B cell (primary cell): ENCODE data around the gene SLC39A8. TPM values are rescaled to one million over a fixed set of nuclear protein-coding genes. Genes with fewer than 3 reads are reported as not detected.

Experiments
- ATAC-seq: fragments of 200-7000 bp; cut with Tn5 transposase; one replicate; pipeline ENCODE4 v1.10.0; 2021; ENCODE audit warnings: low read depth, mild to moderate bottlenecking, moderate number of reproducible peaks, moderate library complexity
- CTCF ChIA-PET: fragments of 350-600 bp; sonication (Branson Sonifier 250); formaldehyde crosslinking; loops from one replicate; lab custom pipeline; 2021; ENCODE audit warnings: antibody characterized with exemption, inconsistent platforms; lab: Charles Lee
- POLR2A ChIA-PET: fragments of 350-600 bp; sonication (Branson Sonifier 250); formaldehyde crosslinking; loops from one replicate; lab custom pipeline; 2021; ENCODE audit warnings: antibody characterized with exemption; lab: Charles Lee
- DNase-seq: peaks from one replicate; pipeline ENCODE4 v3.0.0; 2013
- H2AFZ ChIP-seq: 2 replicates; pipeline ENCODE4 v1.6.1; 2012; ENCODE audit warnings: mild to moderate bottlenecking, low read depth, low read length; ENCODE audit not compliant: insufficient read depth, poor library complexity, severe bottlenecking
- H3K27ac ChIP-seq, 2 donors: 1 replicate in 1 of 2; 2 replicates in 1 of 2; pipeline ENCODE4 v1.5.1; 2012 to 2013; ENCODE audit warnings: low read length in 2 of 2, mild to moderate bottlenecking in 2 of 2, moderate library complexity in 1 of 2
- H3K27me3 ChIP-seq, 4 experiments: fragments of 200-600 bp in 1 of 4; sonication (generic) in 1 of 4; replicated peaks in 1 of 4; 1 replicate in 2 of 4; 2 replicates in 2 of 4; pipeline versions ENCODE4 v1.6.1 to v1.7.0; 2013 to 2016; ENCODE audit warnings: low read length in 3 of 4, mild to moderate bottlenecking in 2 of 4, mixed read lengths in 1 of 4, moderate library complexity in 1 of 4; ENCODE audit not compliant: insufficient read depth in 4 of 4, control insufficient read depth in 3 of 4; ENCODE audit errors: control extremely low read depth in 1 of 4
- H3K36me3 ChIP-seq, 2 experiments: replicated peaks in 1 of 2; 1 replicate in 1 of 2; 2 replicates in 1 of 2; pipeline versions ENCODE4 v1.6.1 to v1.7.1; 2013; ENCODE audit warnings: low read length in 1 of 2; ENCODE audit not compliant: insufficient read depth in 2 of 2, control insufficient read depth in 1 of 2; ENCODE audit errors: control extremely low read depth in 1 of 2, extremely low read depth in 1 of 2
- H3K4me1 ChIP-seq, 2 donors: fragments of 200-600 bp in 1 of 2; sonication (generic) in 1 of 2; 1 replicate in 1 of 2; 2 replicates in 1 of 2; pipeline versions ENCODE4 v1.5.1 to v1.6.1; 2013 to 2017; ENCODE audit warnings: low read length in 2 of 2; ENCODE audit not compliant: control insufficient read depth in 2 of 2, insufficient read depth in 2 of 2
- H3K4me2 ChIP-seq: replicated peaks from 2 replicates; pipeline ENCODE3; 2012; ENCODE audit warnings: mild to moderate bottlenecking, low read depth, low read length; ENCODE audit not compliant: poor library complexity, severe bottlenecking
- H3K4me3 ChIP-seq, 5 experiments: fragments of 200-600 bp in 1 of 5; sonication (generic) in 1 of 5; 1 replicate in 3 of 5; 2 replicates in 2 of 5; pipeline versions ENCODE4 v1.5.1 to v1.7.0; 2011 to 2016; ENCODE audit warnings: low read length in 4 of 5, mild to moderate bottlenecking in 4 of 5, low read depth in 2 of 5, control low read depth in 1 of 5, moderate library complexity in 1 of 5; ENCODE audit not compliant: insufficient read depth in 1 of 5; ENCODE audit errors: control extremely low read depth in 1 of 5, extremely low read depth in 1 of 5
- H3K79me2 ChIP-seq: fragments of 200-600 bp; sonication (generic); one replicate; pipeline ENCODE4 v1.6.0; 2016; ENCODE audit warnings: low read length; ENCODE audit not compliant: control insufficient read depth, insufficient read depth
- H3K9ac ChIP-seq: fragments of 200-600 bp; sonication (generic); 2 replicates; pipeline ENCODE4 v1.6.1; 2017; ENCODE audit warnings: mild to moderate bottlenecking, low read length, moderate library complexity
- H3K9me3 ChIP-seq, 3 donors: one replicate each; pipeline versions ENCODE4 v1.6.1 to v1.7.1; 2013; ENCODE audit warnings: low read length in 2 of 3; ENCODE audit not compliant: control insufficient read depth in 2 of 3, insufficient read depth in 1 of 3; ENCODE audit errors: control extremely low read depth in 1 of 3
- H4K20me1 ChIP-seq: 2 replicates; pipeline ENCODE4 v1.6.0; 2012; ENCODE audit warnings: mild to moderate bottlenecking, low read length; ENCODE audit not compliant: insufficient read depth, control insufficient read depth, poor library complexity, severe bottlenecking
- H3K27ac Mint-ChIP-seq: one replicate; pipeline ENCODE4 v1.8.0; 2021; ENCODE audit warnings: mixed read lengths
- H3K27me3 Mint-ChIP-seq: one replicate; pipeline ENCODE4 v1.8.0; 2021; ENCODE audit warnings: mixed read lengths
- H3K4me1 Mint-ChIP-seq: one replicate; pipeline ENCODE4 v1.8.0; 2021; ENCODE audit warnings: mixed read lengths
- H3K4me3 Mint-ChIP-seq: one replicate; pipeline ENCODE4 v1.8.0; 2021; ENCODE audit warnings: mixed read lengths
- H3K9me3 Mint-ChIP-seq: one replicate; pipeline ENCODE4 v1.8.0; 2022; ENCODE audit warnings: mixed read lengths; ENCODE audit not compliant: insufficient read depth
- EZH2 ChIP-seq: IDR thresholded peaks from 2 replicates; pipeline ENCODE4 v1.6.1; 2012; ENCODE audit warnings: borderline replicate concordance, low read depth, mild to moderate bottlenecking, moderate library complexity, low read length; ENCODE audit not compliant: insufficient read depth, poor library complexity, severe bottlenecking
- WGBS: methylation state at CpG from one replicate; pipeline ENCODE4 v1.1.5; 2013; ENCODE audit warnings: missing lambda C conversion rate; ENCODE audit not compliant: insufficient coverage; 5-methylcytosine and 5-hydroxymethylcytosine counted together
- intact Hi-C: fragments of 100-400 bp; cut with micrococcal nuclease; formaldehyde crosslinking; loops from one replicate; pipeline ENCODE4 v1.10.0; 2022
- polyA plus RNA-seq: library from polyadenylated mRNA; depleted of rRNA; stranded (reverse); fragments of >200 nt; gene quantifications from 2 replicates; pipeline ENCODE4 v1.2.3, GENCODE V29; 2012
- total RNA-seq, 2 donors: library from RNA; stranded (reverse); fragments of 120-200 nt in 1 of 2; gene quantifications; 1 replicate in 1 of 2; 2 replicates in 1 of 2; pipeline versions ENCODE4 v1.2.3 to v1.2.4, GENCODE V29; 2013 to 2022
- TF ChIP-seq, protein P1 (sequence below): fragments of 200-600 bp; IDR thresholded peaks from one replicate; pipeline ENCODE4 v1.8.0; 2022; ENCODE audit warnings: antibody characterized with exemption, mild to moderate bottlenecking

SLC39A8 gene
- total and polyA plus RNA-seq, 2 donors (not counting 1 experiment from before 2014, with no cell fraction given), result 2.4 to 8.4 TPM

- no peaks in the 10 kb centered on the region for H4K20me1 ChIP-seq
- no peak overlapping the region for H3K27ac ChIP-seq
- no peak overlapping the region for H3K4me2 ChIP-seq
- no peak overlapping the region for H3K4me3 Mint-ChIP-seq
- peaks cover 17% of the 10 kb centered on the region for H3K4me1 Mint-ChIP-seq
- peaks cover 9 to 10% of the 10 kb centered on the region in 2 donors for H3K4me1 ChIP-seq
- intact Hi-C loops, result no loop called here
- no peak overlapping the region for H3K9ac ChIP-seq
- no peaks in the 10 kb centered on the region for H3K9me3 ChIP-seq
- H3K36me3 ChIP-seq, result no peaks in the 10 kb centered on the region
- no peak overlapping the region for H3K4me3 ChIP-seq
- H2AFZ ChIP-seq, result no peak overlapping the region
- no peaks in the 10 kb centered on the region for H3K27me3 Mint-ChIP-seq
- peaks cover 10% of the 10 kb centered on the region for H3K79me2 ChIP-seq
- ChIA-PET POLR2A (no interaction called here), CTCF (no interaction called here)
- H3K27ac Mint-ChIP-seq, result no peak overlapping the region
- DNase-seq (no peak), ATAC-seq (no peak)
- no peaks in the 10 kb centered on the region for H3K9me3 Mint-ChIP-seq
- TF ChIP-seq EZH2, result no peak
- TF ChIP-seq, protein P1, sequence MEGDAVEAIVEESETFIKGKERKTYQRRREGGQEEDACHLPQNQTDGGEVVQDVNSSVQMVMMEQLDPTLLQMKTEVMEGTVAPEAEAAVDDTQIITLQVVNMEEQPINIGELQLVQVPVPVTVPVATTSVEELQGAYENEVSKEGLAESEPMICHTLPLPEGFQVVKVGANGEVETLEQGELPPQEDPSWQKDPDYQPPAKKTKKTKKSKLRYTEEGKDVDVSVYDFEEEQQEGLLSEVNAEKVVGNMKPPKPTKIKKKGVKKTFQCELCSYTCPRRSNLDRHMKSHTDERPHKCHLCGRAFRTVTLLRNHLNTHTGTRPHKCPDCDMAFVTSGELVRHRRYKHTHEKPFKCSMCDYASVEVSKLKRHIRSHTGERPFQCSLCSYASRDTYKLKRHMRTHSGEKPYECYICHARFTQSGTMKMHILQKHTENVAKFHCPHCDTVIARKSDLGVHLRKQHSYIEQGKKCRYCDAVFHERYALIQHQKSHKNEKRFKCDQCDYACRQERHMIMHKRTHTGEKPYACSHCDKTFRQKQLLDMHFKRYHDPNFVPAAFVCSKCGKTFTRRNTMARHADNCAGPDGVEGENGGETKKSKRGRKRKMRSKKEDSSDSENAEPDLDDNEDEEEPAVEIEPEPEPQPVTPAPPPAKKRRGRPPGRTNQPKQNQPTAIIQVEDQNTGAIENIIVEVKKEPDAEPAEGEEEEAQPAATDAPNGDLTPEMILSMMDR, result no peak
- H3K27me3 ChIP-seq, result no peaks in the 10 kb centered on the region
- 86% methylated on average over 1 of the region's 3 CpGs for WGBS
These were observed 20.6 kb downstream of the SLC39A8 start for GRCh38 chr4:102324730-102325129.

GRCh38 chr4:102322736-102323135, 22.5 kb downstream of the SLC39A8 start:
- Histone ChIP-seq H3K79me2 (peaks cover 7% of the 10 kb centered on the region), H3K4me2 (no peak overlapping the region), H3K4me3 (no peak overlapping the region), H3K4me1 (peaks cover 9 to 10% of the 10 kb centered on the region in 2 donors), H3K36me3 (no peaks in the 10 kb centered on the region), H3K9ac (no peak overlapping the region), H2AFZ (no peak overlapping the region), H3K9me3 (no peaks in the 10 kb centered on the region), H4K20me1 (no peaks in the 10 kb centered on the region), H3K27me3 (no peaks in the 10 kb centered on the region), H3K27ac (no peak overlapping the region)
- no peak for TF ChIP-seq EZH2
- TF ChIP-seq, protein P1, result no peak
- intact Hi-C loops, result no loop called here
- ATAC-seq (no peak), DNase-seq (no peak)
- Mint-ChIP-seq H3K27me3 (no peaks in the 10 kb centered on the region), H3K9me3 (no peaks in the 10 kb centered on the region), H3K27ac (no peak overlapping the region), H3K4me3 (no peak overlapping the region), H3K4me1 (peaks cover 15% of the 10 kb centered on the region)
- ChIA-PET CTCF (no interaction called here), POLR2A (no interaction called here)
- no CpG with 5 or more reads among the region's 2 CpGs for WGBS
